ENCODE results near the gene RNF175.

Gene RNF175

GRCh38 chr4:153778383-153778782, 18.6 kb upstream of the RNF175 start:
- no peaks in the 10 kb centered on the region for H3K36me3 ChIP-seq (replicated peaks; ENCODE audit: insufficient read depth, low read length)
- TF ChIP-seq CTCF (IDR thresholded peaks at IDR 0.05; ENCODE audit: low read length) (no peak), EZH2phosphoT487 (IDR thresholded peaks at IDR 0.05; ENCODE audit: low read length) (no peak), EZH2 (optimal IDR thresholded peaks at IDR 0.05; ENCODE audit: low read depth, low read length) (no peak)
- no peak overlapping the region for H2AFZ ChIP-seq (ENCODE audit: low read length)
- no peaks in the 10 kb centered on the region for H3K9me2 ChIP-seq (replicated peaks; ENCODE audit: insufficient read depth, low read length)
- H3K79me2 ChIP-seq (ENCODE audit: low read length) = no peaks in the 10 kb centered on the region
- H3K4me1 ChIP-seq (ENCODE audit: low read length) = no peaks in the 10 kb centered on the region
- H3K9me3 ChIP-seq (replicated peaks; ENCODE audit: insufficient read depth, low read length) = no peaks in the 10 kb centered on the region
- H3K4me3 ChIP-seq (ENCODE audit: low read length) = no peak overlapping the region
- H3K27me3 ChIP-seq (replicated peaks; ENCODE audit: insufficient read depth, low read length) = no peaks in the 10 kb centered on the region
- no peaks in the 10 kb centered on the region for H3F3A ChIP-seq (ENCODE audit: insufficient read depth, low read length)
- no peak overlapping the region for H3K9ac ChIP-seq (ENCODE audit: low read length)
- H3K4me2 ChIP-seq (ENCODE audit: low read depth, low read length) = no peak overlapping the region
- H4K20me1 ChIP-seq (ENCODE audit: insufficient read depth, low read length) = no peaks in the 10 kb centered on the region
- no peak overlapping the region for H3K27ac ChIP-seq (ENCODE audit: low read length)
- no peak for DNase-seq

GRCh38 chr4:153777421-153777820, 17.6 kb upstream of the RNF175 start:
- H3K4me1 ChIP-seq (ENCODE audit: low read length) = no peaks in the 10 kb centered on the region
- TF ChIP-seq CTCF (IDR thresholded peaks at IDR 0.05; ENCODE audit: low read length) = no peak
- TF ChIP-seq EZH2phosphoT487 (IDR thresholded peaks at IDR 0.05; ENCODE audit: low read length) = no peak
- no peak for TF ChIP-seq EZH2 (optimal IDR thresholded peaks at IDR 0.05; ENCODE audit: low read depth, low read length)

GRCh38 chr4:153776601-153777000, 16.8 kb upstream of the RNF175 start:
- Histone ChIP-seq H3K9me2 (replicated peaks; ENCODE audit: insufficient read depth, low read length) (no peaks in the 10 kb centered on the region), H3K4me2 (ENCODE audit: low read depth, low read length) (no peak overlapping the region), H3K4me3 (ENCODE audit: low read length) (no peak overlapping the region), H2AFZ (ENCODE audit: low read length) (no peak overlapping the region), H3K27me3 (replicated peaks; ENCODE audit: insufficient read depth, low read length) (no peaks in the 10 kb centered on the region), H3K4me1 (ENCODE audit: low read length) (no peaks in the 10 kb centered on the region), H3K27ac (ENCODE audit: low read length) (no peak overlapping the region), H3K9me3 (replicated peaks; ENCODE audit: insufficient read depth, low read length) (no peaks in the 10 kb centered on the region), H3K36me3 (replicated peaks; ENCODE audit: insufficient read depth, low read length) (no peaks in the 10 kb centered on the region), H3K9ac (ENCODE audit: low read length) (no peak overlapping the region), H3F3A (ENCODE audit: insufficient read depth, low read length) (no peaks in the 10 kb centered on the region), H4K20me1 (ENCODE audit: insufficient read depth, low read length) (no peaks in the 10 kb centered on the region), H3K79me2 (ENCODE audit: low read length) (no peaks in the 10 kb centered on the region)
- TF ChIP-seq EZH2phosphoT487 (IDR thresholded peaks at IDR 0.05; ENCODE audit: low read length) (no peak), EZH2 (optimal IDR thresholded peaks at IDR 0.05; ENCODE audit: low read depth, low read length) (no peak), CTCF (IDR thresholded peaks at IDR 0.05; ENCODE audit: low read length) (no peak)
- no peak for DNase-seq

More at GRCh38 chr4:153777421-153777820, 17.6 kb upstream of the RNF175 start:
- H3K36me3 ChIP-seq (replicated peaks; ENCODE audit: insufficient read depth, low read length) = no peaks in the 10 kb centered on the region
- DNase-seq = no peak
- H3F3A ChIP-seq (ENCODE audit: insufficient read depth, low read length) = no peaks in the 10 kb centered on the region
- no peaks in the 10 kb centered on the region for H3K9me2 ChIP-seq (replicated peaks; ENCODE audit: insufficient read depth, low read length)
- no peaks in the 10 kb centered on the region for H3K27me3 ChIP-seq (replicated peaks; ENCODE audit: insufficient read depth, low read length)
- H2AFZ ChIP-seq (ENCODE audit: low read length) = no peak overlapping the region
- H3K79me2 ChIP-seq (ENCODE audit: low read length) = no peaks in the 10 kb centered on the region
- no peak overlapping the region for H3K4me3 ChIP-seq (ENCODE audit: low read length)
- H3K4me2 ChIP-seq (ENCODE audit: low read depth, low read length) = no peak overlapping the region
- H3K9ac ChIP-seq (ENCODE audit: low read length) = no peak overlapping the region
- no peak overlapping the region for H3K27ac ChIP-seq (ENCODE audit: low read length)
- no peaks in the 10 kb centered on the region for H4K20me1 ChIP-seq (ENCODE audit: insufficient read depth, low read length)
- no peaks in the 10 kb centered on the region for H3K9me3 ChIP-seq (replicated peaks; ENCODE audit: insufficient read depth, low read length)
